Tibial artery (tissue), 4 donors: ENCODE results near the gene EPHA8.

Experiments
- DNase-seq, 2 donors: peaks; one replicate each; pipeline ENCODE4 v3.0.0-alpha.2; 2019
- H3K27ac ChIP-seq, 2 donors: fragments of 200-600 bp; sonication (generic) in 1 of 2; 1 replicate in 1 of 2; 2 replicates in 1 of 2; pipeline ENCODE4 v1.5.1; 2018 to 2019; ENCODE audit warnings: mild to moderate bottlenecking in 1 of 2
- H3K27me3 ChIP-seq, 2 donors: fragments of 200-600 bp; sonication (generic) in 1 of 2; one replicate each; pipeline versions ENCODE4 v1.5.1 to v1.6.0; 2016 to 2019
- H3K36me3 ChIP-seq, 3 donors: fragments of 200-600 bp; sonication (generic) in 2 of 3; one replicate each; pipeline ENCODE4 v1.5.1; 2016 to 2019; ENCODE audit warnings: mild to moderate bottlenecking in 2 of 3
- H3K4me1 ChIP-seq, 4 donors: fragments of 200-600 bp; sonication (generic) in 2 of 4; 1 replicate in 3 of 4; 2 replicates in 1 of 4; pipeline ENCODE4 v1.5.1; 2016 to 2019
- H3K4me3 ChIP-seq, 2 donors: fragments of 200-600 bp; sonication (generic) in 1 of 2; 1 replicate in 1 of 2; 2 replicates in 1 of 2; pipeline ENCODE4 v1.5.1; 2018 to 2019; ENCODE audit warnings: mild to moderate bottlenecking in 2 of 2
- H3K9me3 ChIP-seq, 3 donors: fragments of 200-600 bp; sonication (generic) in 1 of 3; one replicate each; pipeline ENCODE4 v1.5.1; 2016 to 2019
- intact Hi-C: fragments of 100-400 bp; cut with DNase I; formaldehyde crosslinking; loops from one replicate; pipeline ENCODE4 v1.15.0; 2023; ENCODE audit warnings: low total_unique reads
- TF ChIP-seq, protein P1 (sequence below), 2 experiments: fragments of 200-600 bp in 1 of 2; fragments of 450-650 bp in 1 of 2; IDR thresholded peaks; one replicate each; pipeline ENCODE4 v1.5.1; 2017 to 2019; ENCODE audit warnings: antibody characterized with exemption in 2 of 2, mild to moderate bottlenecking in 1 of 2, moderate library complexity in 1 of 2

Gene EPHA8

DNA sequence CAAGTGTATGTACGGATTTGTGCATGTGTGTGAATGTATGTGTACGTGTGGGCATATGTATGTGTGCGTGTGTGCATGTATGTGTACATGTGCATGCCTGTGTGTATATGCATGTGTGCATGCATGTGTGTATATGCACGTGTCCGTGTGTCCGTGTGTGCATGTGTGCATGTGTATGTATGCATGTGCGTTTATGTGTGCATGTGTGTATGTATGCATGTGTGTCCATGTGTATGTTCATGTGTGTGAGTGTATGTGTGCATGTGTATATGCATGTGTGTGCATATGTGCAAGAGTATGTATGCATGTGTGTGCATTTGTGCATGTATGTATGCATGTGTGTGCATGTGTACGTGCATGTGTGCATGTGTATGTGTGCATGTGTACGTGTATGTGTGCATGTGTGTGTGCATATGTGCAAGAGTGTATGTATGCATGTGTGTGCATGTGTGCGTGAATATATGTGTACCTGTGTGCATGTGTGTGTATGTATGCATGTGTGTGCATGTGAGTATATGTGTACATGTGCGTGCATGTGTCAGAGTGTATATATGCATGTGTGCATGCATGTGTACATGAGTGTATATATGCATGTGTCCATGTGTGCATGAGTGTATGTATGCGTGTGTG is 15.6 kb downstream of the EPHA8 start:
- H3K4me3 ChIP-seq, result no peak overlapping the region
- no peak overlapping the region for H3K27ac ChIP-seq
- H3K36me3 ChIP-seq, result no peaks in the 10 kb centered on the region
- H3K27me3 ChIP-seq, result peaks cover 0 to 20% of the 10 kb centered on the region in 2 donors
- no peaks in the 10 kb centered on the region for H3K9me3 ChIP-seq
- H3K4me1 ChIP-seq, result no peaks in the 10 kb centered on the region
- no peak for DNase-seq
- intact Hi-C loops, result no loop called here
- TF ChIP-seq, protein P1, sequence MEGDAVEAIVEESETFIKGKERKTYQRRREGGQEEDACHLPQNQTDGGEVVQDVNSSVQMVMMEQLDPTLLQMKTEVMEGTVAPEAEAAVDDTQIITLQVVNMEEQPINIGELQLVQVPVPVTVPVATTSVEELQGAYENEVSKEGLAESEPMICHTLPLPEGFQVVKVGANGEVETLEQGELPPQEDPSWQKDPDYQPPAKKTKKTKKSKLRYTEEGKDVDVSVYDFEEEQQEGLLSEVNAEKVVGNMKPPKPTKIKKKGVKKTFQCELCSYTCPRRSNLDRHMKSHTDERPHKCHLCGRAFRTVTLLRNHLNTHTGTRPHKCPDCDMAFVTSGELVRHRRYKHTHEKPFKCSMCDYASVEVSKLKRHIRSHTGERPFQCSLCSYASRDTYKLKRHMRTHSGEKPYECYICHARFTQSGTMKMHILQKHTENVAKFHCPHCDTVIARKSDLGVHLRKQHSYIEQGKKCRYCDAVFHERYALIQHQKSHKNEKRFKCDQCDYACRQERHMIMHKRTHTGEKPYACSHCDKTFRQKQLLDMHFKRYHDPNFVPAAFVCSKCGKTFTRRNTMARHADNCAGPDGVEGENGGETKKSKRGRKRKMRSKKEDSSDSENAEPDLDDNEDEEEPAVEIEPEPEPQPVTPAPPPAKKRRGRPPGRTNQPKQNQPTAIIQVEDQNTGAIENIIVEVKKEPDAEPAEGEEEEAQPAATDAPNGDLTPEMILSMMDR (IDR thresholded peaks at IDR 0.05), result no peak

DNA sequence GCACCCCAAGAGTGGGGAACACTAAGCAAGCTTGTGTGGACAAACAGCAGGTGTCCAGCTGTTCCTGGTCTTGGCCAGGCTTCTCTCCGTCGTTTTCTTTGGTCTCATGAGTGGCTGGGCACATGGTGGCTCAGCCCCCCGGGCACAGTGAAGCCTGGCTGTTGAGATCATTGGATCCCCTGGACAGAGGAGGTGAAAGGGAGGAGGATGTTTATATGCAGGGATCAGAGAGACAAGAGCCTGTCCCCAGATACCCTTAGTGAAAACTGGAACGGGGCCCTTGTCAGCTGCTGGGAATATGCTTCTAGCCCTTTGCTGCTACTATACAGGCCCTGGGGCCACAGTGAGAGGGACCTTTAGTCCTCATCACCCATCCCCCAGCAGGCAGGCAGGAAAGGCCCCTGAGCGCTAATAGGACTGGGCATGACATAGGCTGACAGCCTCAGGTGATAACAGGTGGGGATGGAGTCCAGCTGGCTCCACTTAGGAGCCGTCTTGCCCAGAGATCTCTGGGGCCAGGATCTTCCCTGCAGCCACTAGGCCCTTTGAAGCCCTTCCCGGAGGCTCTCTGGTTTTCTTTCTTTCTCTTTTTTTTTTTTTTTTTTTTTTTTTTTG is 16.4 kb downstream of the EPHA8 start:
- no peak overlapping the region for H3K4me3 ChIP-seq
- H3K4me1 ChIP-seq, result no peaks in the 10 kb centered on the region
- TF ChIP-seq, protein P1 (IDR thresholded peaks at IDR 0.05), result no peak
- no peak overlapping the region for H3K27ac ChIP-seq
- H3K27me3 ChIP-seq, result peaks cover 0 to 21% of the 10 kb centered on the region in 2 donors
- intact Hi-C loops, result no loop called here
- no peaks in the 10 kb centered on the region for H3K9me3 ChIP-seq
- no peaks in the 10 kb centered on the region for H3K36me3 ChIP-seq
- no peak for DNase-seq

DNA sequence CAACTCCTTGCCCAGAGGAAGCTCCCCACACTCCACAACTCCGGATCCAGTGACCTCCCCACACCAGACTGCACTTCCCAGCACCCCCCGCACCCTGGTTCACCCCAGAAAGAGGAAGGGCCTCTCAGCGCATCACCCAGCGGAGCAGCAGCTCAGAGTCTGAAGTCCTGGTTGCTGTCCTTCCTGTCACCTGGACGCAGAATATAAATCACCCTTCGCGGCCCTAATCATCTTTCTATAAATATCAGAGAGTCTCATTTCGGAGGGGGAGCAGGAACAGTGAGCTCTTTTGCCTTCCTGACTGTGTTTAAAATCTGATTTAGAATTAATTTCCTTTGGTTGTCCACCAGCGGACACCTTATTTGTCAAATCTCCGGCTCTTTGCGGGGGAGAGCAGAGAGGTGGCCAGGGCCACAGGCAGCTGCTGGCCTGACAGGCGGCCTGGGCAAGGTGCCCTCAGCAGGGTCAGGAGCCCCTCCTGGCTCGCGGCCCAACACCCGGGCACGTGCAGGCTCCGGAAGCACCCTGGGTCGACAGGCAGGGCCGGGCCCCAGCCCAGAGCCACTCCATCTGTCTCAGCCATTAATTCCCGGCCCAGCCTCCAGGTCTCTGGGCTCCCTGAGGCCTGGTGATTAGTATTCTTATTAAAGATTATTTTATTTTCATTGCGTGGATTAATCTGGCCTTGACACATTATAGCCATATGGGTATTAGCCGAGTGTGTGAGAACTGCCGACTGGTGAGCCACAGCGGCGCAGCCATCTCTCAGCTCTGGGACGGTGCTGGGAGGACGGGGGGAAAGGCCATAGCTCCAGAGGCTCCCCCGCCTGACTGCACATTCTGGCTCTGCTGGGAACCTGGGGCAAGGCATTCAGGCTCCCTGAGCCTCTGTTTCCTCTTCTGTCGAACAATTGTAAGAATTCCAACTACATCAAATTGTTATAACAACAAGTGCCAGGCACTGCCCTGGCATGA is 19.7 kb downstream of the EPHA8 start:
- no peaks in the 10 kb centered on the region for H3K4me1 ChIP-seq
- intact Hi-C loops, result no loop called here
- H3K27ac ChIP-seq, result no peak overlapping the region
- no peaks in the 10 kb centered on the region for H3K9me3 ChIP-seq
- peaks cover 0 to 45% of the 10 kb centered on the region in 2 donors for H3K27me3 ChIP-seq
- no peak for DNase-seq
- TF ChIP-seq, protein P1 (IDR thresholded peaks at IDR 0.05), result no peak
- no peaks in the 10 kb centered on the region for H3K36me3 ChIP-seq
- no peak overlapping the region for H3K4me3 ChIP-seq

DNA sequence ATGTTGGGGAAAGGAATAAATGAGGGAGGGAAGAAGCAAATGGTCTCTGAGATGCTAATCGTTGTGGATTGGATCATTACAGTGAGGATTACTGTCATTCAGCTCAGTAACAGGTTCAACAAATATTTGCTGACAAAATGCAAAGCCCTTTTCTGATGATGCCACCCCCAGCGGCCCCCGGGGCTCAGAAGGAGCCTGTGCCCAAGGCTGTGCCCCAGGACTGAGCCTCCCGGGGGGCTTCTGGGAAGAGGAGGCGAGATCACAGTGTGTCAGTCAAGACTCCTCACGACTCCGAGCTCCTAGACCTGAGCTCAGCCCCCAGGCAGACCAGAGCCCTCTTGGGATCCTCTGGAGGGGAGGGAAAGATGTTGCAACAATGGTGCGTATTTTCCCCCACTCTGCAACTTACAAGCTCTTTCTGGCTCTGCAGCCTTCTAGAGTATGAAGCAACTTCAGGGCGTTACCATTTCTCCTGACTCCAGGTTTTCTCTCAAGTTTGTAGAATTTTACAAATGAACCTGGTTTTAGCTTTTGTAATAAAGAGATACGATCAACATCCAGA is 20.8 kb downstream of the EPHA8 start:
- H3K36me3 ChIP-seq, result no peaks in the 10 kb centered on the region
- intact Hi-C loops, result no loop called here
- DNase-seq, result no peak
- TF ChIP-seq, protein P1 (IDR thresholded peaks at IDR 0.05), result no peak
- H3K9me3 ChIP-seq, result no peaks in the 10 kb centered on the region
- H3K27me3 ChIP-seq, result peaks cover 0 to 56% of the 10 kb centered on the region in 2 donors
- no peaks in the 10 kb centered on the region for H3K4me1 ChIP-seq
- H3K27ac ChIP-seq, result no peak overlapping the region
- no peak overlapping the region for H3K4me3 ChIP-seq

DNA sequence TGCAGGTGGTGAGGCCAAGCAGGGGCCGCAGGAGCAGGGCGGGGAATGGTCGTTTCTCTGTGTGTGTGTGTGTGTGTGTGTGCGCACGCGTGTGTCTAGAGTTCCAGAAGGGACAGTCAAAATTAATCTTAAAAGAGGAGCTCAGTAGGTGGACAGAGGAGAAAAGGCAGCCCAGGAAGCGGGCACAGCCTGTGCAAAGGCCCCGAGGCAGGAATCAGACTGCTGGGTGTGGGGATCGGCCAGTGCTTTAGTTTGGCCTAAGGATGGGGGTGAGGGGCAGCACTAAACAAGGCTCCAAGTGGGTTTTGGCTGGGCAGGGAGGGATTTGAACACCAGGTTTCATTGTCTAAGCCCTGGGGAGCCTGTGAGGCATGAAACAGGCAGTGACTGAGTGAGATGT is 21.7 kb downstream of the EPHA8 start:
- intact Hi-C loops, result no loop called here
- Histone ChIP-seq H3K4me1 (no peaks in the 10 kb centered on the region), H3K27ac (no peak overlapping the region), H3K27me3 (peaks cover 0 to 63% of the 10 kb centered on the region in 2 donors), H3K9me3 (no peaks in the 10 kb centered on the region), H3K4me3 (no peak overlapping the region), H3K36me3 (no peaks in the 10 kb centered on the region)
- DNase-seq, result no peak
- TF ChIP-seq, protein P1 (IDR thresholded peaks at IDR 0.05), result no peak
